Measurements from ENCODE around the gene TEDC1. TPM values are rescaled to one million over a fixed set of nuclear protein-coding genes. Genes with fewer than 3 reads are reported as not detected.

The TEDC1 gene
- total RNA-seq, 1 donor from 2014 or later: 22.7 TPM

DNA sequence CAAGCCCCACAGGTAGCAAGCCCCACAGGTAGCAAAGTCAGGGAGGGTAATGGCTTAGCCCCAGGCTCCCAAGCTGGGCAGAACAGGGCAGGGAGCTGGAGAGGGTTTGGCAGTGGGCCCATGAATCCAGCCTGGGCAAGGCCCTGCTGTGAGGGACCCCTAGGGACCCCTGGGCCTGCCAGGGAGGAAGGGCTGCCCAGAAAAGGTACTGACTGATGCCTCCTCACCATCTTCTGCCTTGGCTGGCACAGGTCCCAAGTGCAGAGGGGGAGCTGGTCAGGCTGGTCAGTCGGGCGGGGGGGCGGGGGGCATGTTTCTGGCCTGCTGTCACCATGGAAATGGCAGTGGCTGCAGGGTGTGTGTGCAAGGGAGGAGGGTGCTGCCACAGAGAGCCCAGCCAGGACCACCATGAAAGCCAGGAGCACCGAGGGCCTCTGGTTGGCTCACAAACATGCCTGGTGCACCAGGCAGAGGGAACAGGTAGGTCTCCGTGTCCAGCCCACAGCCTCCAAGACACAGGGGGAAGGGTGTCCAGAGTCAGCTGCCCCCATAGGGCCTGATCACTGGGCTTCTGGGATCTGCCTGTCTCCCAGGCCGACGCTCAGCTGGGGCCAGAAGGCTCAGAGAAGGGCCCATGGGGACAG, 17.9 kb upstream of the TEDC1 start:
- no peak for DNase-seq (ENCODE audit: low spot score)

DNA sequence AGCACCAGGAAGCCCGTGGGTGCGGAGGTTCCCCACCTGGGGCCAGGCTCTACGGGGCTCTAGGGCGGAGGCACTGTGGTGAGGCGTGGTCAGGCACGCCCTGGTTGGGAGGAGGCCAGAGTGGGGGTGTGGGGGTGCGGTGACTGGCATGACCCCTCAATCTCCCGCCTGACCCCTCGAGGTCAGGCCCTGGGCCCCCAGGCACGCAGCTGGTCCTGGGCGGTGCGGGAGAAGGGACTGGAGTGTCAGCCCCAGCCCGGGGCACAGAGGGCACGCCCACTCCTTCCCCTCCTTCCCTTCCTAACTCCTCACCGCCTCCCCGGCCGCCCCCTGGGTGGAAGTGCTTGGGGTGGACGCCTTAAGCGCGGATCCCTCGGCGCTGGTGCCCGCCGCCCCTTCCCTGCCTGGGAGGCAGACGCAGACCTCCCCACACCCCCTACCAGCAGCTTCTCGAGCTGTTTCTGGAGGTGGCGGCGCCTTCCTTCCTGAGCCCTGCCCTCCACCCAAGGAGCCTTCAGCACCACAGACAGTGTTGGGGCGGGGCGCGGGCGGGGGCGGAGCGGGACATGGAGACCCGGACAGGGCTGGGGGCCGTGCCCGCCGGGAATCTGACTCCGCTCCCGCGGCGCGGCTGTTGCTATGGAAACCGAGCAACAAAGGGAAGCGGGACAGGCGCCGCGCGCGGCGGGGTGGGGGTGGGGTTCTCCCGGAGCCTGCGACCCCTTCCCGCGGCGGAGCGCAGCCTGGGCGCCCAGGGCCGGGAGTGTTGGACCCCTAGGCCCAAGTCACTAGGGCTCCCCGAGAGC, 17.2 kb upstream of the TEDC1 start:
- peak; percentile 97 for DNase-seq (ENCODE audit: low spot score)

DNA sequence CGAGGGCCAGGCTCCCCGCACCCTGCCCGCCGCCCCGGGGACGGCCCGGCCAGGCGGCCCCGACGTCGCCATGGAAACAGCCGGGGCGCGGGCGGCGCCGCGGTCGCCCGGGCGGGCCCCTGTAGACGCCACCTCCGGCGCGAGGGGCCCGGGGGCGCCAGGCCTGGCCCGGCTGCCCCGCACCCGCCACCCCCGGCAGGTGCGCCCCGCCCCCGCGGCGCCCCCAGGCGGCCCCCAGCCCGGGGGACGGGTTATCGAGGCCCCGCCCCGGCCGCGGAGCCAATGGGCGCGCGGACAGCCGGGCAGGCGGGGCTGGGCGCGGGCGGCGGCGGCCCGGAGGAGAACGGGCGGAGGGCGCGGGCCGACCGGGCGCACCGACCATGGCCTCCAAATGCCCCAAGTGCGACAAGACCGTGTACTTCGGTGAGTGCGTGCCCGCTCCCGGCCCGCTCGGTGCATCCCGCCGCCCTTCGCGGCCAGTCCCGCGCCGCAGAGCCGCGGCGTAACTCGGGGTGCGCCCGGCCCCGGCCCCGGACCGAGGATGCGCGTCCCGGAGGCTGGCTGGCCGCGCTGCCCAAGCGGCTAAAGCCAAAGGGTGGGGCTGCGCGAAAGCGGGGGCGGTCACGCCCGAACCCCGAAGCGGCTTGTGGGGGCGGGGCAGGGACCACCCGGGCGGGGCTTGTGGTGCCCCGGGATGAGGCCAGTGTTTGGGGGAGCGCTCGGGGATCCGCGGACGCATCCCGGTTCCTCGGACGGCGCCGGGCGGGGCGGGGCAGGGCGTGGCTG, 16.4 kb upstream of the TEDC1 start, which contains the start of gene CRIP2:
Gene CRIP2, plus strand, starts transcription at position 339 of the 786 bp plus-strand sequence. Its CDS starts 42 bp downstream, at position 381.
- no peak for DNase-seq (ENCODE audit: low spot score)

DNA sequence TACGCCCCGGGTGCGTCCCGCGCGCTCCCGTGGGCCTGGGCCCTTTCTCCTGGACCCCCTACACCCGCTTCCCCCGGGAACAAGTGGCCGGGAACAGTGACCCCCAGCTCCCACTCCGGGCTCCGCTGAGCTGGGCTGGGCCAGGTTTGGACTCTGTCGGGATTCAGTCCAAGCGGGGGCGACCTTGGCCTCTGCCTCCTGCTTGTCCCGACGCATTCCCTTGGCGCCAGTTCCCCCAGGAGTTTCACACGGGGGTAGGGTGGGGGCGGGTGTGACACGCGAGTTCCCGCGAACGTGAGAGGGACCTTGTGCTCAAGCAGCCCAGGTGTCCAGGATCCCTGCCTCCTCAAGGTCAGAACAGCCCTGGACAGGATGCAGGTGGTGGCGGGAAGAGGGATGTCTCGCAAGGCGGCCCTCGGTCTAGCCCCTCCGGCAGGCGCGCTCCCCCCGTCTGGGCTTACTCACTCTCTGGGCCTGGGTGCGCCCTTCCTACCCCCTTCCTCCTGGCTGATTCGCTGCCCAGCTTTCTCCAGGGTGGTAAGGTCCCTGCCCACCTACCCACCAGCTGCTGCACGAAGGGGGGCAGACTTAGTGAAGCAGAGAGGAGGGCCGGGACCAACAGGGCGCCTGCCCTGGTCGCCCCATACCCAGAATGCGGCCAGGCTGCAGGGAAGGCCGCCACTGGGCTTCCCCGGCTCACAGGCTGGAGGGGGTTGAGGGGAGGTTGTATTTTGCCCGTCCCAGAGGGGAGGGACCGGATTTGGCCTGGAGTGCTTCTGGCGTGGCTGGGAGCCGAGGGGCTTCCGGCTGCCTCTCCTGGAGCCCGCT, 15.6 kb upstream of the TEDC1 start:
- DNase-seq (ENCODE audit: low spot score): no peak

DNA sequence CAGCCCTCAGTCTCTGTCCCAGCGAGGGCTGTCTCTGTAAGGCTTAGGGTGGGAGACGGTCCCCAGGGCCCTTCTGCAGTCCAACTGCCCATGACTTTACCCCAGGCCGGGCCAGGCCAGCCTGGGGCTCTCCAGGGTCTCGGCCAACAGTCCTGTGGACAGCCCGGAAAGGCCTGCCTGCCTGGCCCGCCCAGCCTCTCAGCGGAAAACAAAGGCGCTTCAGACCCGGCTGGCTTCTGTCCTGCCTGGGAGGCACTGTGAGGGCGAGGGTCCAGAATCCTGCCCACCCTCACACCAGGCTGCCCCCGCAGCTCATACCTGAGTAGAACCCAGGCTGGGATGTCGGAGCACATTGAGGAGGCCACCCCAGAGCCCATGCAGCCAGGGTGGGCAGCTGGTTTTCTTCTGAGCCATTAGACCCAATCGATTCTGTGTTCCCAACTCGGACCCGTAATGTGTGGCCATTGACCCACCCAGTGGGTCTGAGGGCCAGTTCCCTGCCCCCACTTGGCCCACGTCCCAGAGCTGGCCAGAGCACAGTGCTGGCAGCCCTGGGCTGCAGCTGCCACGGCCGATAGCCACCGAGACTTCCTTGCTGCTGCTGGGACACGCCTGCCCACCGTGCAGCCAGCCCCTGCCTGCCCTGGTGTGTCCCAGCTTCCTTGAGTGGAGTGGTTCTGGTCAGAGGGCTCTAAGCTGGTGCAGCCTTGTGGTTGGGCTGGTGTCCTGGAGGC, 14.8 kb upstream of the TEDC1 start:
- DNase-seq (ENCODE audit: low spot score): no peak

DNA sequence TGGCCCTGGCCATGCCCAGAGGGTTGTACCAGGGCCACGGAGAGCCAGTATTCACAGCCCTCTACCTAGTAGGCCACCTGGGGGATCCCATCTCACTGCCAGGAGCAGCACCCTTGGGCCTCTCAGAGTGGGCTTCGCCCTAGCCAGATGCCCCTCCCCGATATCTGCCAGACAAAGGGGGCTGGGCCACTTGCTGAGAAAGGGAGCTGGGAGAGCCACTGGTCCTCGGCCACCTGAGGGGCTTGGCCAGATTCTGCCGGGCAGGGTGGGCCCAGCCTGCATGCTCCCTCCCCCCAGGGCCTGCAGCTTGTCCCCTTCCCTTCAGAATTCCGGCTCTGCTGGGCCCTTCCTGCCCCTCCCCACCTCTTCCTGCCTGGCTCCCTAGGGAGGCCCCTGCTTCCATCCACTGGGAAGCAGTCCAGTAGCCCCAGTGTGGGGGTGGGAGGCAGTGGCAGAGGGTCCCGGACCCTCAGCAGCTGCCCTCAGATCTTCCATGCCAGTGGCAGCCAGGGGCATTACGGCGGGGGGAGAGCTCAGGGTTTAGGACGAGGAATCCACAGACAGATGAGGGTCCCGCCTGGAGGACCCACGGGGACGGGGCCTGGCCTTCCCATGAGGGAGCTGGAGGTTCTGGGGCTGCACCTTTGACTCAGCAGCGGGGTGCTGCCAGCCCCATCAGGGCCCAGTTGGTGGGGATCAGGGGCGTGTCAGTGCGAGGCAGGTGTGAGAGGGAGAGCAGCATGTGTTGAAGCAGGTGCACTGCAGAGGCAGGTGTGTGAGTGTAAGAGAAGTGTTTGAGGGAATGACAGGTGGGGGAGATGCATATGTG, 14.0 kb upstream of the TEDC1 start:
- DNase-seq (ENCODE audit: low spot score): no peak

DNA sequence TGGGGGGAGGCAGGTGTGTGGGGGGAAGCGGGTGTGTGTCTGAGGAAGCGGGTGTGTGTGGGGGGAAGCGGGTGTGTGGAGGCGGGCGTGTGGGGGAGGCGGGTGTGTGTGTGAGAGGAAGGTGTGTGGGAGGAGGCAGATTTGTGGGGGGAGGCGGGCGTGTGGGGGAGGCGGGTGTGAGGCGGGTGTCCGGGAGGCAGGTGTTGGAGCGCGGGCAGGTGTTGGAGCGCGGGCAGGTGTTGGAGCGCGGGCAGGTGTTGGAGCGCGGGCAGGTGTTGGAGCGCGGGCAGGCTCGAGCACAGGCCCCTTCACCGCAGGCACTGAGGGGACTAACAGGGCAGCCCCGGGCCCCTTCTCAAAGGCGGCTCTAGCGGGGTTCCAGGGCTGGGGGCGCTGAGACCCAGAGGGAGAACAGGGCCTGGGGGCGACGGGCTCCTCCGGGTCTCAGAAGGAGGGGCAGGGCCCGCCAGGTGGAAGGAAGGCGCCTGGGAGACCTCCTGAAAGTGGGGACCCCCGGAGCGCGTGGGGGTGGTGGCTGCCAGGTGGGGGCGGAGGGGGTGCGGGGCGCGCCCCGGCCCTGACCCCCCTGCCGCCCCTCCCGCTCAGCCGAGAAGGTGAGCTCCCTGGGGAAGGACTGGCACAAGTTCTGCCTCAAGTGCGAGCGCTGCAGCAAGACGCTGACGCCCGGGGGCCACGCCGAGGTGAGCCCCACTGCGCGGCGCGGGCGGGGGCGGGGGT, 13.2 kb upstream of the TEDC1 start:
- no peak for DNase-seq (ENCODE audit: low spot score)

DNA sequence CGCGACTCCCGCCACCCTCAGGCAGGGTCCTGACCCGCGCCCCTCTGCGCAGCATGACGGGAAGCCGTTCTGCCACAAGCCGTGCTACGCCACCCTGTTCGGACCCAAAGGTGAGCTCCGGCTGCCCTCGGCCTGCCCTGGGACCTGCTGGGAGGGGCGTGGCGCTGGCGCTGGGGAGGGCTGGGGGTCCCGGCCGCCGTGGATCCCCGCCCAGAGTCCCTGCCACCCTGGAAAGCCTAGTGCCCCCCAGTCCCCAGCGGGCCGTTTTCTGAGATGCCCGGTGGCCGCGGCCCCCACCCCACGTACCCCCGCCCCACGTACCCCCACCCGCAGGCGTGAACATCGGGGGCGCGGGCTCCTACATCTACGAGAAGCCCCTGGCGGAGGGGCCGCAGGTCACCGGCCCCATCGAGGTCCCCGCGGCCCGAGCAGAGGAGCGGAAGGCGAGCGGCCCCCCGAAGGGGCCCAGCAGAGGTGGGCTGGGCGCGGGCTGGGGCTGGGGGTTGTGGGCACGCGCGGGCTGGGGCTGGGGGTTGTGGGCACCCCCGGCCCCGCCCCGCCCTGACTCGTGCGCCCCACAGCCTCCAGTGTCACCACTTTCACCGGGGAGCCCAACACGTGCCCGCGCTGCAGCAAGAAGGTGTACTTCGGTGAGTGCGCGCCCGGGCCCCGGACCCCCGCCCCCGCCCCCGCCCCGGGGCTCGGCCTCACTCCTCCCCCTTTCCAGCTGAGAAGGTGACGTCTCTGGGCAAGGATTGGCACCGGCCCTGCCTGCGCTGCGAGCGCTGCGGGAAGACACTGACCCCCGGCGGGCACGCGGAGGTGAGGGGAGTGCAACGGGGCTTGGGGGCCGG, 12.4 kb upstream of the TEDC1 start:
- DNase-seq (ENCODE audit: low spot score): no peak

DNA sequence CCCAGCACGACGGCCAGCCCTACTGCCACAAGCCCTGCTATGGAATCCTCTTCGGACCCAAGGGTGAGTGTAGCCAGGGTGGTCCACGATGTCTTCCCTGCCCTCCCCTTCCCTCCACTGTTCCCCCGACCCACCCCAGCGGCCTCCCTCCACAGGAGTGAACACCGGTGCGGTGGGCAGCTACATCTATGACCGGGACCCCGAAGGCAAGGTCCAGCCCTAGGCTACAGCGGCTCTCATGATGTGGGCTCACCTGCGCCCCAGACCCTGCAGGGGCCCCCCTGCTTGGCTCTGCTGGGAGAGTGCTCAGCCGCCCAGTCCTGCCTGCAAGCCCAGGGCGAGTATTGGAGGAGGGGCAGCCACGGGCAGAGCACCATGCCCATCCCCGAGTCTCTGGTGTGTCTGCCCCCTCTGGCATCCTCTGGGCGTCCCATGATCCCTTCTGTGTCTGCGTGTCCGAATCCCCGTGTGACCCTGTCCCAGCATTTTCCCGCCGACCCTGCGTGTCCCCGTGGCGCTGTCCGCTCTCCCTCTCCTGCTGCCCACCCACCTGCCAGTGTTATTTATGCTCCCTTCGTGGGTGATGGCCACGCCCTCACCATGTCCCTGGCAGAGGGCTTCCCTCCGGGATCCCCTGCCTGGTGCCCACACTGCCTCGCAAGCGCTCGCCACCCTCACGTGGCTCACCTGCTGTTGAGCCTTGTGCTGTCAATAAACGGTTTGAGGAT, 11.5 kb upstream of the TEDC1 start:
- no peak for DNase-seq (ENCODE audit: low spot score)

DNA sequence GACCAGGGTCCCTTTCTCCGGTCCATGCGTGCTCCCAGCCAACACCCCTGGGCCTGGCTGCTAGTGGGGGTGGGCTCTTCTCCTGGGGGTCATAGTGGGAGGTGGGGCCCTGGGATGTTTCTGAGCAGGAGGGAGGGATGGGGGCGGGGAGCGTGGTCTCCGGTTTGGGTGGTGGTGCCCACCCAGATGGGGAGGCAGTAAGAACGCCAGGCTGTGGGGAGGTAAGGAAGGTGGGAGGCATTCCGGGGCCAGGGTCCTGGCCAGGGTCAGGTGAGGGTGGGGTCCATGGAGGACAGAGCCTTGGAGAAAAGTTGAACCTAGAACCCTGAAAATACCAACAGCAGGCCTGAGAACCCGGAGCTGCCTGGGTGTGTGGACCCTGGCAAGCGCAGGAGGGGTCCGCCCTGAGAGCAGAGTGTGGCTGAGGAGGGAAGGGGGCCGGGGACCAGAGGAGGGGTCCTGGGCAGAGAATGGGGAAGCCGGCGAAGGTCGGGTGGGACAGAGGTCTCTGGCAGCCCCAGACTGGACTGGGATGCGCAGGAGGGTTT, 10.8 kb upstream of the TEDC1 start:
- DNase-seq (ENCODE audit: low spot score): no peak

DNA sequence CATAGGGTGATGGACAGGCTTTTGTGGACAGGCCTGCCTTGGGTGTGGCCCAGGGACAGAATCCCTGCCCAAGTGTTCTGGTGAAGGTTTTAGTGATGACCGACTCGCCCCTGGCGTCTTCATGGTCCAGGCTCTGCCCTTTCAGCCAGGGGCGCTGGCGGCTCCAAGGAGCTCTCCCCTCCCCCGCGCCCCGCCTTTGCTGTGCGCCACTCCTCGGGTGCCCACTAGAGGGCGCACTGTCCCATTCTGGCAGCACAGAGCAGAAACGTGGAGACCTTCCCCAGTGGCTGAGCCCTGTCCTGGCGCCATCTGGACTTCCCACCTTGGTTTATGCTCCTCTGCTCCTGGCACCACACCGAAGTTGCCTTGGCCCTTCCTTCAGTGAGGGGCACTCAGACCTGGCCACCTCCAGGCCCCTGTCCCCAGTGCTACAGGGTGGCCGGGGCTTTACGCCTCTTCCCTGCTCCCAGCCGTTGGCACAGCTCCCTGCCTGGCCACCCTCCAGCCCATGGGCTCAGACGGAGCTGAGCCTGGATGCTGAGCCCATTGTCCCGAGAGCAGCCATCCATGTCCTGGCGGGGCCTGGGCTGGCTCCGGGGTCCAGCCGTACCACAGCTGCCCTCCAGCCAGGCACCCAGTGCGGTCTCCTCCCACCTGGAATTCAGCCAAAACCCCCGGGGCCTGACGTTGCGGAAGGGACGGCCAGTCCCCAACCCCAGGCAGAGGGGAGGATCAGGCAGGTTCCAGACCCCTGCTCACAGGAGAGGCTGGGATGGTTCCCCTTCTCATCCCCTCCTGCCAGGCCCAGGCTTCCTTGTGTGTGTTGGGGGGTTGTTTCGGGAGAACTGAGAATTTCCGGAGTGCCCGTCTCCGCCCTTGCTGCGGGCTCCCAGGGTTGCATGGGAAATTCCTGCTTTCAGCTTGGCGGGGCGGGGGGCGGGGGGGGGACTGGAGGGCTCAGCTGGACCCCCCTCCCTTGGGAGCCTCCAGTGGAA, 9.9 kb upstream of the TEDC1 start:
- DNase-seq (ENCODE audit: low spot score): peak; percentile 96

DNA sequence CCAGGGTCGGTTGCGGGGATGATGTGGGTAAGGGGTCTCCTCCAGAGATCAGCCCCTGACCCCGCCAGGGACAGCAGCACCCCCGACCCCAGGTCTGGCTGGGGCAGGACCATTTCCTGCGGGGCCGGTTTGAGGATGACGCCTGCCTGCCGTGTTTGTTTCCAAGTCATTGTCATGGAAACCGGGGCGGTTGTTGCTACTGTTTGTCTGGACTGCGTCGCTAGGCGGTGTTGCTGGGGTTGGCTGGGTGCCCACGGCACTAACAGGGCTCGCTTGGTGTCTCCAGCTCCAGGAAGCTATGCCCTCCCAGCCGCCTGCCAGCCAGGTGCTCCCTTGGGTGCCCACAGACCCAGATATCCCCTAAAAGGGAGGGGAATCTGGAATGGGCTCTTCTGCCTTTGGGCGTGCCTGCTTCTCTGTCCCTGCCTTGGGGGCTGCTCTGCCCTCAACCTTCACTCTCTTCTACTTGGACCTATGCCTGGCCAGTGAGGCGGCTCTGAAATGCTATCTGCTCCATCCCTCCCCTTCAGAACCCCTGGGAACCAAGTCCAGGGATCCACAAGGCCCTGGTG, 9.1 kb upstream of the TEDC1 start:
- peak; percentile 99 for DNase-seq (ENCODE audit: low spot score)

DNA sequence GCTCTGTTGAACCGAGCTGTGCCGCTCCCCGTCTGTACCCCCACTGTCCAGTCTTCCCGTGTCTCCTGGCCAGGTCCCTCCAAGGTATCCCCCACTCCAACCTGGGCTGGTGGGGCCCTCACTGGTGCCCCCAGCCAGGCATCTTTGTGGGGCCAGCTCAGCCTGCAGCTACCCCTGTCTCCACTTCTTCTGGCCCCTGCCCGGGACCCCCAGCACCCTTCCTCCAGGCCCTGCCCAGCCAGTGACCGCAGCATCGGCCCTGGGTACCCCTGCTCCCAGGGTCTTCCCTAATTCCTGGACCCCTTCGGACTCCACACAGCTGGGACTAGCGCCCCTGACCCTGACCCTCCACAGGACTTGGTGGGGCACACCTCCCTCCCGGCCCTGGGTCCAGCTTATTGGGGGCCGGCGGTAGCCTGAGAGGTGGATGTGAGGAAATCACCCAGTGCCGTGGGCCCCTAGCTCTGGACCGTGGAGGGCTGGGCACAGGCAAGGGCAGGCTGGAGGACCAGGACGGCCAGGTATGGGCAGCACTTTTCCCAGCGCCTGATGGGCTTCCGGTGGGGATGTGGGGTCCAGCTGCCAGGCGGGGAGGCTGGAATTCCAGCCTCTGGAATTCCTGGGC, 8.4 kb upstream of the TEDC1 start:
- DNase-seq (ENCODE audit: low spot score): no peak

DNA sequence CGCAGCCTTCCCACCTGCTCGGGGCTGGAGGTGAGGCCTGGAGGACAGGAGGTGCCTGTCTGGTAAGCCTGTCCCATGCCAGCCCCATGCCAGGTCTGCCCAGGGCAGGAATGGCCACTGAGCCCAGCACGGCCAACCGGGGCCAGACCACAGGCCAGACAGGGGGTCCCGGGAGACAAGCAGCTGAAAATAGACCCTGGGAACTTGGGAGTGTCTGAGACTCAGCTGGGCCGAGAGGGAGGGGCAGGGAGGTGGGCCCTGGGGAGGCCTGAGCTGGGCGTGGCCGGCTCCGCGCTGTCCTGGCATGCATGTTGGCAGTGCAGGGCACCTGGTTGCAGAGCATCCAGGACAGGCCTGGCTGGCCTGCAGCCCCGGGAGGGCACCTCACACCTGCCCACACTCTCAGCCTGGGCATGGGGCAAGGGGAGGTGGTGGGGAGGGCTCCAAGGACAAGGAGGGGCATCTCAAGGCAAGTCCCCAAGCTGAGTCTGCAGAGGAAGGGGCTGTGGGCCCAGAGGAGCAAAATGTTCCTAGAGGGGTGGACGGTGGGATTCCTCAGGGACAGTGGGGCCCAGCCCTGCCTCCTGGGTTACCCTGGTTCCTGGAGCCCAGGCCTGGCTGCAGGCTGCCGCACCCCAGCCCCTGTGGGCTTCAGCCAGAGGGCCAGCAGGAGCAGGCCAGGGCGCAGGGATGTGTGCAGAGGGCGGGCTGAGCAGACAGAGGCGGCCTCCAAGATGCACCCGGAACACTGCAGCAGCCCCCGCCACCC, 7.6 kb upstream of the TEDC1 start:
- no peak for DNase-seq (ENCODE audit: low spot score)
